ENCODE measurements around the gene AMBP. TPM values are rescaled to one million over a fixed set of nuclear protein-coding genes. Genes with fewer than 3 reads are reported as not detected.

AMBP gene
- total RNA-seq, 2 donors from 2014 or later = 53.4 to 307 TPM

GRCh38 chr9:114093031-114093471 is 15.0 kb upstream of the AMBP start:
- Histone ChIP-seq H3K4me1 (peaks cover 28% of the 10 kb centered on the region), H3K9me3 (no peaks in the 10 kb centered on the region), H3K4me3 (no peak overlapping the region), H3K36me3 (replicated peaks in 1 of 2; ENCODE audit: insufficient read depth in 1 of 2, low read depth in 2 of 2) (peaks cover 0 to 1% of the 10 kb centered on the region in 2 donors), H3K27ac (no peak overlapping the region), H3K27me3 (no peaks in the 10 kb centered on the region)
- WGBS, 2 donors = 78 to 94% methylated on average over 3 to 4 of the region's 4 CpGs
- no peak for ATAC-seq
- intact Hi-C loops (cut with DNase I) = loop anchor here (5.0 kb wide), 1 partner anchor 64 kb away; the partner anchor contains the start of gene COL27A1
- DNase-seq = peak in 1 of 4 donors; percentile 6
- no peak for TF ChIP-seq POLR2A (IDR thresholded peaks at IDR 0.05)
- TF ChIP-seq, protein P1, sequence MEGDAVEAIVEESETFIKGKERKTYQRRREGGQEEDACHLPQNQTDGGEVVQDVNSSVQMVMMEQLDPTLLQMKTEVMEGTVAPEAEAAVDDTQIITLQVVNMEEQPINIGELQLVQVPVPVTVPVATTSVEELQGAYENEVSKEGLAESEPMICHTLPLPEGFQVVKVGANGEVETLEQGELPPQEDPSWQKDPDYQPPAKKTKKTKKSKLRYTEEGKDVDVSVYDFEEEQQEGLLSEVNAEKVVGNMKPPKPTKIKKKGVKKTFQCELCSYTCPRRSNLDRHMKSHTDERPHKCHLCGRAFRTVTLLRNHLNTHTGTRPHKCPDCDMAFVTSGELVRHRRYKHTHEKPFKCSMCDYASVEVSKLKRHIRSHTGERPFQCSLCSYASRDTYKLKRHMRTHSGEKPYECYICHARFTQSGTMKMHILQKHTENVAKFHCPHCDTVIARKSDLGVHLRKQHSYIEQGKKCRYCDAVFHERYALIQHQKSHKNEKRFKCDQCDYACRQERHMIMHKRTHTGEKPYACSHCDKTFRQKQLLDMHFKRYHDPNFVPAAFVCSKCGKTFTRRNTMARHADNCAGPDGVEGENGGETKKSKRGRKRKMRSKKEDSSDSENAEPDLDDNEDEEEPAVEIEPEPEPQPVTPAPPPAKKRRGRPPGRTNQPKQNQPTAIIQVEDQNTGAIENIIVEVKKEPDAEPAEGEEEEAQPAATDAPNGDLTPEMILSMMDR (IDR thresholded peaks at IDR 0.05) = no peak

DNA sequence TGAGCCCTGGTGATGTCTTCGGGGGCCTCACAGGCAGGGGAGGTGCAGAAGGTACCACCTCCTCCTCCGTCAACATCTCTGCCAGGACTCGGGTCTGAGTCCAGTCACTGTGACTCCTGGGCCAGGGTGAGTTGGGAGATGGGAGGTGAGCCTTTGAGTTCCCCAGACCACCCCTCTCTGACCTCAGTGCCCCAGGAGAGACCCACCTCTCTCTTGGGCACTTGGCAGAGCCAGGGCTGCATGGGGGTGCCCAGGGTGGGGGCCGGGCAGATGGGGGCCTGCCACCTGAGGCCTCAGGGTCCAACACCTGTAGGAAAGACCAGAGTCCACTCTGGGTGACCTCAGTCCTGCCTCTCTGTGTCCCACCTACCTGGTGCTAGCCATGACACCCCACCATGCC is 14.2 kb upstream of the AMBP start:
- TF ChIP-seq POLR2A (IDR thresholded peaks at IDR 0.05) = no peak
- TF ChIP-seq, protein P1 (IDR thresholded peaks at IDR 0.05) = no peak
- no peaks in the 10 kb centered on the region for H3K27me3 ChIP-seq
- intact Hi-C loops (cut with DNase I) = loop anchor here (5.0 kb wide), 1 partner anchor 65 kb away; the partner anchor contains the start of gene COL27A1
- no peak for ATAC-seq
- H3K4me1 ChIP-seq = peaks cover 21% of the 10 kb centered on the region
- peaks cover 0 to 1% of the 10 kb centered on the region in 2 donors for H3K36me3 ChIP-seq (replicated peaks in 1 of 2; ENCODE audit: insufficient read depth in 1 of 2, low read depth in 2 of 2)
- DNase-seq = peak in 1 of 4 donors; percentile 7
- no peak overlapping the region for H3K27ac ChIP-seq
- WGBS, 2 donors = 88 to 91% methylated on average over 3 to 4 of the region's 4 CpGs
- H3K4me3 ChIP-seq = no peak overlapping the region
- H3K9me3 ChIP-seq = no peaks in the 10 kb centered on the region

DNA sequence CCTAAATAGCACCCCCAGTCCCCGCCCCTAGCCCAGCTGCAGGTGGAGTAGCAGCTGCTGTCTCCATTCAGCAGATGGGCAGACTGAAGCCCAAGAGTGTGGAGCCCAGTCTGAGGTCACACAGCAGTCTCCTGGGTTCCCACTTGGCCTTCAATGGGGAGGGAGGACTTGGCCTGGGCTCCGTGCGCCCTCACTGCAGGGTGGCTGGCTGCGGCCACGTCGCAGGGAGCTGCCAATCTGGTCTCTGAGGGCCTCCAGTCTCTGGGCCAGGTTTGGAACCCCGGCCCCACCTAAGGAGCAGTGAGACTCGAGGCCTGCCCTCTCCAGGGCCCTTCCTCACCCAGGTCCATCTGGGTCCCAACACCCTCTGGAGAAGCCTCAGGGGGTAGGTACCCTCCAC is 13.6 kb upstream of the AMBP start:
- TF ChIP-seq, protein P1 (IDR thresholded peaks at IDR 0.05) = no peak
- WGBS, 2 donors = 73 to 92% methylated on average over 1 to 8 of the region's 8 CpGs
- Histone ChIP-seq H3K36me3 (replicated peaks in 1 of 2; ENCODE audit: insufficient read depth in 1 of 2, low read depth in 2 of 2) (peaks cover 0 to 1% of the 10 kb centered on the region in 2 donors), H3K27me3 (no peaks in the 10 kb centered on the region), H3K9me3 (no peaks in the 10 kb centered on the region), H3K27ac (no peak overlapping the region), H3K4me1 (peaks cover 15% of the 10 kb centered on the region), H3K4me3 (no peak overlapping the region)
- intact Hi-C loops (cut with DNase I) = loop anchor here (5.0 kb wide), 1 partner anchor 66 kb away; the partner anchor contains the start of gene COL27A1
- ATAC-seq (no peak), DNase-seq (peak in 1 of 4 donors; percentile 5)

DNA sequence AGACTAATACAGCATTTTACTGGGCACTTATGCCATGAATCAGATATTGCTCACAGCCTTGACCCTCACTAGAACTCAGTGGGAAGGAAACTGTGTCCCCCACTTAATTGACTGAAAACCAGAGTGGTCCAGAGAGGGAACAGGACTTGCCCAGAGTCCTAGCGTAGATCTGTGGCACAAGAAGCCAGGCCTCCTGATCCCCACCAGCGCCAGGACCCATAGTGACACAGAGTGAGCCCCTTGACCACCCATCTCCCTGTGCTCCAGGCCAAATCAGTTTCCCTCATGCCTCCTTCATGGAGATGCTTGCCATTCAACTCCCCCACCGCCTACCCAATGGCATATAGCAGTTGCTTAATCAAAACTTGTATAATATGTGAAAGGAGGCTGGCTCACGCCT is 12.7 kb upstream of the AMBP start:
- intact Hi-C loops (cut with DNase I) = loop anchor here (5.0 kb wide), 1 partner anchor 67 kb away; the partner anchor contains the start of gene COL27A1
- H3K36me3 ChIP-seq (replicated peaks in 1 of 2; ENCODE audit: insufficient read depth in 1 of 2, low read depth in 2 of 2) = peaks cover 0 to 1% of the 10 kb centered on the region in 2 donors
- TF ChIP-seq POLR2A (IDR thresholded peaks at IDR 0.05) = no peak
- TF ChIP-seq, protein P1 (IDR thresholded peaks at IDR 0.05) = no peak
- H3K4me1 ChIP-seq = peaks cover 9% of the 10 kb centered on the region
- no peak for ATAC-seq
- H3K4me3 ChIP-seq = no peak overlapping the region
- H3K9me3 ChIP-seq = no peaks in the 10 kb centered on the region
- H3K27me3 ChIP-seq = no peaks in the 10 kb centered on the region
- WGBS, 2 donors = 98 to 100% methylated on average over 2 to 4 of the region's 4 CpGs
- no peak for DNase-seq
- H3K27ac ChIP-seq = no peak overlapping the region
